ENCODE data around the gene DHX35.
A peak's percentile ranks its signal among the peaks of the same experiment; 100 is the strongest.
"Not testable (repeated sequence)": the region's sequence is repeated elsewhere in the genome, so short reads cannot be mapped to it uniquely, and the experiment has no call there.

The DHX35 gene

DNA sequence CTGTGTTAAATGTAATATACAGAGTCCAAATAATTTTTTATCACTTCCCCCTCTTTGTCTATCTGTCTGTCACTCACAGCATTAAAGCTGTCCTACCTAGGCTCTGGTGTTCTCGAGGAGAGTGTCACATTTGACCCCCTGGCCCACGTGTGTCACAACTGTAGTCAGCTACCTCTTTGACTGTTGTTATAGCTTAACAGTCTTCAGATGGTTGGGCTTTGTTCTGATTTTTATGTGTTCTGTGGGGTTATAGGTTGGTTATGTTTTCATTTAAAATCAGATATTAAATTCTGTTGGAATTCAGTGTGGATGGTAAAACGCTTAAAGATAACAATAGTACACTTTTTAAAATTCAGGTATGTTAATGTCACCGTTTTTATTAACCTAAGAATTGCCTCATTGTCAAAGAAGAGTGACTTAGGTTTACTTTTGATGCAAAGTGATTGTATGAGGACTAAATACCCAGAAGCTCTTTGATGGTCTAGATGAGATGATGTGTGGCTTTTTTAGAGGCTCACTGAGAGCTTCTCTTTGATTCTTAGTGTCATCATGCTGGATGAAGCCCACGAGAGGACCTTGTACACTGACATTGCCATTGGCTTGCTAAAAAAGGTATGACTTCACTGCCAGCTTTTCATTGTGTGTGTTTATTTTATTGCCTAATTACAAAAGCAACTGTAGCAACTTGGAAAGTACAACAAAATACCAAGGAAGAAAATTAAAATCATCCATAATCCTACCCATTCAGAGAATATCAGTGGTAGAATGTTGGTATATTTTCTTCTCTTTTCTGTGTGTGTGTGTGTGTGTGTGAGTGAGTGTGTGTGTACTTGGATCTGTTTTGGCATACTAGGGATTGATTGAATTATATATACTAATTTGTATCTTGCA lies 29.9 kb downstream of the DHX35 start:
- TF ChIP-seq MYC (IDR thresholded peaks at IDR 0.05; ENCODE audit: low read depth, low read length) (no peak), MAX (IDR thresholded peaks at IDR 0.05; ENCODE audit: low read depth, low read length) (no peak), CTCF (IDR thresholded peaks at IDR 0.05; ENCODE audit: low read depth, low read length) (no peak), POLR2A (IDR thresholded peaks at IDR 0.05; ENCODE audit: extremely low read depth, insufficient read length) (no peak)
- no peak overlapping the region for H3K4me3 ChIP-seq (ENCODE audit: low read depth, low read length)
- DNase-seq (ENCODE audit: low read depth) = no peak

GRCh38 chr20:38995536-38996044 lies 33.4 kb downstream of the DHX35 start:
- TF ChIP-seq POLR2A (IDR thresholded peaks at IDR 0.05; ENCODE audit: extremely low read depth, insufficient read length) (no peak), MYC (IDR thresholded peaks at IDR 0.05; ENCODE audit: low read depth, low read length) (no peak), CTCF (IDR thresholded peaks at IDR 0.05; ENCODE audit: low read depth, low read length) (no peak), MAX (IDR thresholded peaks at IDR 0.05; ENCODE audit: low read depth, low read length) (no peak)
- DNase-seq (ENCODE audit: low read depth) = no peak

GRCh38 chr20:38996866-38997265 lies 34.7 kb downstream of the DHX35 start:
- H3K4me3 ChIP-seq (ENCODE audit: low read depth, low read length); DNase-seq (ENCODE audit: low read depth): not testable (repeated sequence)

More at GRCh38 chr20:38995536-38996044, 33.4 kb downstream of the DHX35 start:
- H3K4me3 ChIP-seq (ENCODE audit: low read depth, low read length) = no peak overlapping the region

GRCh38 chr20:38997622-38998021 lies 35.5 kb downstream of the DHX35 start:
- DNase-seq (ENCODE audit: low read depth) = peak; percentile 73
- H3K4me3 ChIP-seq (ENCODE audit: low read depth, low read length) = no peak overlapping the region
- no peak for TF ChIP-seq CTCF (IDR thresholded peaks at IDR 0.05; ENCODE audit: low read depth, low read length)
- no peak for TF ChIP-seq MYC (IDR thresholded peaks at IDR 0.05; ENCODE audit: low read depth, low read length)
- no peak for TF ChIP-seq POLR2A (IDR thresholded peaks at IDR 0.05; ENCODE audit: extremely low read depth, insufficient read length)
- no peak for TF ChIP-seq MAX (IDR thresholded peaks at IDR 0.05; ENCODE audit: low read depth, low read length)

- no peak for DNase-seq (ENCODE audit: low read depth)
- no peak overlapping the region for H3K4me3 ChIP-seq (ENCODE audit: low read depth, low read length)
- TF ChIP-seq MAX (IDR thresholded peaks at IDR 0.05; ENCODE audit: low read depth, low read length) (no peak), POLR2A (IDR thresholded peaks at IDR 0.05; ENCODE audit: extremely low read depth, insufficient read length) (no peak), CTCF (IDR thresholded peaks at IDR 0.05; ENCODE audit: low read depth, low read length) (no peak)
Measured at GRCh38 chr20:38999217-38999616, 37.1 kb downstream of the DHX35 start.

DNA sequence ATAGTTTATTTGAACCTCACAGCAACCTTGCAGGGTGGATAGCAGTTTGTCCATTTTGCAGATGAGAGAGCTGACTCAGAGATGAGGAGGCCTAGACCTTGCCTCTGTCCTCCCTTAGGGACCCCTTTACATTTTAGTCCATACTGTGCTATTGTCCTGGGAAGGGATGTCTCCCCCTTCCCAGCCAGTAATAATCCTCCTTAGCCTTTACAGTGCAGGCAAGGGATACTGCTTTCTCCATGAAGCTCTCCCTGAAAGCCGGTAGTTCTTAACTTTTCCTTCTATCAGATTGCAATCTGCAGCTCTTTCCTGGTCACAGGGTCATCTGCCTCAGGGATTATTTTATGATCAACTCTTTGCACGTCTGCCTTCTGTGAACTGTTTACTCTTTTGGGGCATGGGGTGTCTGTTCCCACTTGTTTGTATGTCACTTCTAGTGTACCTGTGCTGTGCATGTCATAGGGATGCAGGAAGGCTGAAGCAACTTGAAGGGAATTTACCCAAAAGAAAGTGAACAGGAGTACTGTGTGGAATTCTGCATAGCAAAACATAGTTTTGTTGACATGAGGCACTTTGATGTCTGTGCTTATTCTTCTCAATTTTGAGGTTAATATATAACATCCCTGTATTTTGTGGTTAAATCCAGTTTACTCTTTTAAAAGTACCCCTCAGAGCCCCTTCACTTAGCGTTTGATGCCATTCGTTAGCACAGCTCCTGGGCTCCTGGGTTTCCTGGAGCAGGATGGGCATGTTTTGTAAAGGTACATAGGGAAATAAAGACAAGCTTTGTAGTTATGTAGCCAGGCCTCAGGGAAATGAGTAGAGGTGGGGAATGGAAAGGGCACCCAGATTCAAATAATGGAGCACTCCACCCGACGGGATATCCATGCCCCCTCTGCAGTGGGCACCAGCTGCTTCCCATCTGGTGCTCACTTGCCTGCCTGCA lies 38.1 kb downstream of the DHX35 start:
- TF ChIP-seq CTCF (IDR thresholded peaks at IDR 0.05; ENCODE audit: low read depth, low read length) (no peak), MYC (IDR thresholded peaks at IDR 0.05; ENCODE audit: low read depth, low read length) (no peak), POLR2A (IDR thresholded peaks at IDR 0.05; ENCODE audit: extremely low read depth, insufficient read length) (no peak), MAX (IDR thresholded peaks at IDR 0.05; ENCODE audit: low read depth, low read length) (no peak)
- H3K4me3 ChIP-seq (ENCODE audit: low read depth, low read length) = no peak overlapping the region
- no peak for DNase-seq (ENCODE audit: low read depth)

All from NB4 (cell line).